ENCODE data around the gene SIX2.

The SIX2 gene

GRCh38 chr2:45014831-45015230 lies 5.6 kb upstream of the SIX2 start:
- no peak for DNase-seq

- DNase-seq = no peak
Observed at GRCh38 chr2:45014016-45014702, 4.9 kb upstream of the SIX2 start.

GRCh38 chr2:45013229-45014015 lies 4.2 kb upstream of the SIX2 start:
- DNase-seq = no peak

- no peak for DNase-seq
Observed at GRCh38 chr2:45012733-45013132, 3.5 kb upstream of the SIX2 start.

- DNase-seq = no peak
Observed at GRCh38 chr2:45011621-45012602, 2.7 kb upstream of the SIX2 start.

GRCh38 chr2:45011121-45011520 lies 1.9 kb upstream of the SIX2 start:
- no peak for DNase-seq

GRCh38 chr2:45010702-45011012 lies 1.4 kb upstream of the SIX2 start:
- no peak for DNase-seq

- DNase-seq = no peak
Observed at GRCh38 chr2:45009928-45010701, 863 bp upstream of the SIX2 start.

- DNase-seq = no peak
Observed at GRCh38 chr2:45008296-45009129, 739 bp downstream of the SIX2 start.

GRCh38 chr2:45007961-45008295 lies 1.3 kb downstream of the SIX2 start:
- DNase-seq = no peak

- no peak for DNase-seq
Observed at GRCh38 chr2:45006942-45007287, 2.3 kb downstream of the SIX2 start.

GRCh38 chr2:45006041-45006941 lies 3.0 kb downstream of the SIX2 start:
- DNase-seq = no peak

GRCh38 chr2:45005261-45006002 lies 3.8 kb downstream of the SIX2 start:
- no peak for DNase-seq

- no peak for DNase-seq
Observed at GRCh38 chr2:45004562-45005191, 4.6 kb downstream of the SIX2 start.

- DNase-seq = no peak
Observed at GRCh38 chr2:45003579-45004551, 5.4 kb downstream of the SIX2 start.

- DNase-seq = no peak
Observed at GRCh38 chr2:45002686-45003085, 6.6 kb downstream of the SIX2 start.

- no peak for DNase-seq
Observed at GRCh38 chr2:45001869-45002385, 7.3 kb downstream of the SIX2 start.
